Fibroblast of pulmonary artery (primary cell): ENCODE measurements around the gene PRPH2.
"Not testable (repeated sequence)": the region's sequence is repeated elsewhere in the genome, so short reads cannot be mapped to it uniquely, and the experiment has no call there.

Source experiments
- DNase-seq: peaks from one replicate; pipeline ENCODE4 v3.0.0-alpha.2; 2010; ENCODE audit warnings: low read depth
- H3K4me3 ChIP-seq: replicated peaks from 2 replicates; pipeline ENCODE4 v1.5.1; 2011; ENCODE audit warnings: low read depth, mild to moderate bottlenecking, control low read depth, low read length, moderate library complexity
- CTCF ChIP-seq: IDR thresholded peaks from 2 replicates; pipeline ENCODE4 v1.5.1; 2011; ENCODE audit warnings: mild to moderate bottlenecking, control low read depth, low read length, inconsistent platforms; ENCODE audit errors: missing control alignments

The PRPH2 gene

GRCh38 chr6:42742116-42742894 is 19.9 kb upstream of the PRPH2 start:
- peak; percentile 57 for DNase-seq
- no peak for TF ChIP-seq CTCF
- H3K4me3 ChIP-seq, result no peak overlapping the region

GRCh38 chr6:42740725-42741124 is 18.3 kb upstream of the PRPH2 start:
- no peak for DNase-seq
- H3K4me3 ChIP-seq, result no peak overlapping the region
- no peak for TF ChIP-seq CTCF

- no peak overlapping the region for H3K4me3 ChIP-seq
- DNase-seq, result no peak
- TF ChIP-seq CTCF, result no peak
Measured at GRCh38 chr6:42735976-42736375, 13.6 kb upstream of the PRPH2 start.

- H3K4me3 ChIP-seq, result not testable (repeated sequence)
- peak; percentile 13 for DNase-seq
Measured at GRCh38 chr6:42733867-42734481, 11.6 kb upstream of the PRPH2 start.

GRCh38 chr6:42729731-42730130 is 7.3 kb upstream of the PRPH2 start:
- no peak overlapping the region for H3K4me3 ChIP-seq
- DNase-seq, result peak; percentile 38
- no peak for TF ChIP-seq CTCF

- H3K4me3 ChIP-seq, result no peak overlapping the region
- TF ChIP-seq CTCF, result no peak
- no peak for DNase-seq
Measured at GRCh38 chr6:42727627-42728026, 5.2 kb upstream of the PRPH2 start.

GRCh38 chr6:42727087-42727611 is 4.8 kb upstream of the PRPH2 start:
- TF ChIP-seq CTCF, result no peak
- peak overlapping the region; percentile 41 for H3K4me3 ChIP-seq
- no peak for DNase-seq
